NCI-H82 (cell line): Measurements from ENCODE around the gene DISP3.

Source experiments
- DNase-seq: peaks from one replicate; lab custom pipeline; 2025; lab: John Stamatoyannopoulos, UW

The DISP3 gene

GRCh38 chr1:11478571-11479374 lies at the start of gene DISP3:
Gene DISP3 (plus strand): TSS chr1:11479155. CDS start chr1:11500993, 21,838 bp downstream.
- peak; percentile 97 for DNase-seq

GRCh38 chr1:11429226-11429625 lies 49.7 kb upstream of the DISP3 start:
- DNase-seq: no peak

GRCh38 chr1:11429935-11430334 lies 49.0 kb upstream of the DISP3 start:
- no peak for DNase-seq

- DNase-seq: peak; percentile 49
These were observed 46.9 kb upstream of the DISP3 start for GRCh38 chr1:11431941-11432507.

- DNase-seq: peak; percentile 36
These were observed 46.4 kb upstream of the DISP3 start for GRCh38 chr1:11432526-11432925.

- DNase-seq: peak; percentile 90
These were observed 44.5 kb upstream of the DISP3 start for GRCh38 chr1:11434501-11434900.

GRCh38 chr1:11434926-11435325 lies 44.0 kb upstream of the DISP3 start:
- peak; percentile 57 for DNase-seq

- DNase-seq: no peak
These were observed 40.0 kb upstream of the DISP3 start for GRCh38 chr1:11438996-11439395.

GRCh38 chr1:11441211-11441952 lies 37.6 kb upstream of the DISP3 start:
- DNase-seq: no peak

GRCh38 chr1:11443043-11443442 lies 35.9 kb upstream of the DISP3 start:
- DNase-seq: no peak

- no peak for DNase-seq
These were observed 34.8 kb upstream of the DISP3 start for GRCh38 chr1:11443961-11444658.

- DNase-seq: no peak
These were observed 34.0 kb upstream of the DISP3 start for GRCh38 chr1:11444907-11445306.

- peak; percentile 95 for DNase-seq
These were observed 31.1 kb upstream of the DISP3 start for GRCh38 chr1:11447903-11448302.

- DNase-seq: peak; percentile 89
These were observed 30.4 kb upstream of the DISP3 start for GRCh38 chr1:11448373-11449099.

GRCh38 chr1:11449100-11449403 lies 29.9 kb upstream of the DISP3 start:
- no peak for DNase-seq

GRCh38 chr1:11450310-11450709 lies 28.6 kb upstream of the DISP3 start:
- no peak for DNase-seq

- peak; percentile 94 for DNase-seq
These were observed 25.0 kb upstream of the DISP3 start for GRCh38 chr1:11453742-11454491.

GRCh38 chr1:11455967-11456570 lies 22.9 kb upstream of the DISP3 start:
- DNase-seq: no peak

- DNase-seq: peak; percentile 44
These were observed 22.0 kb upstream of the DISP3 start for GRCh38 chr1:11456965-11457364.

- no peak for DNase-seq
These were observed 20.1 kb upstream of the DISP3 start for GRCh38 chr1:11458811-11459275.
